WTC11 (cell line): ENCODE results near the gene ABR.

Source experiments
- ESRRA ChIP-seq: sonication (generic); formaldehyde crosslinking; IDR thresholded peaks from 2 replicates; pipeline ENCODE4 v1.8.1; 2022; ENCODE audit warnings: mild to moderate bottlenecking, missing genetic modification reagents, borderline replicate concordance
- NR2C2 ChIP-seq: sonication (generic); formaldehyde crosslinking; IDR thresholded peaks from 2 replicates; pipeline ENCODE4 v1.8.0; 2022; ENCODE audit warnings: mild to moderate bottlenecking, missing genetic modification reagents
- SP1 ChIP-seq: sonication (generic); formaldehyde crosslinking; conservative IDR thresholded peaks from 2 replicates; pipeline ENCODE4 v1.8.1; 2022; ENCODE audit warnings: missing genetic modification reagents
- TEAD1 ChIP-seq: sonication (generic); formaldehyde crosslinking; IDR thresholded peaks from 2 replicates; pipeline ENCODE4 v1.8.0; 2022; ENCODE audit warnings: mild to moderate bottlenecking, missing genetic modification reagents
- TF ChIP-seq, protein P1 (sequence below): fragments of 200-600 bp; IDR thresholded peaks from 2 replicates; pipeline ENCODE4 v1.8.0; 2022; ENCODE audit warnings: antibody characterized with exemption
- TF ChIP-seq, protein P2 (sequence below): sonication (generic); formaldehyde crosslinking; IDR thresholded peaks from 2 replicates; pipeline ENCODE4 v1.8.0; 2022; ENCODE audit warnings: mild to moderate bottlenecking, missing genetic modification reagents
- TF ChIP-seq, protein P3 (sequence below): sonication (generic); formaldehyde crosslinking; IDR thresholded peaks from 2 replicates; pipeline ENCODE4 v1.8.0; 2022; ENCODE audit warnings: mild to moderate bottlenecking, missing genetic modification reagents

DNA sequence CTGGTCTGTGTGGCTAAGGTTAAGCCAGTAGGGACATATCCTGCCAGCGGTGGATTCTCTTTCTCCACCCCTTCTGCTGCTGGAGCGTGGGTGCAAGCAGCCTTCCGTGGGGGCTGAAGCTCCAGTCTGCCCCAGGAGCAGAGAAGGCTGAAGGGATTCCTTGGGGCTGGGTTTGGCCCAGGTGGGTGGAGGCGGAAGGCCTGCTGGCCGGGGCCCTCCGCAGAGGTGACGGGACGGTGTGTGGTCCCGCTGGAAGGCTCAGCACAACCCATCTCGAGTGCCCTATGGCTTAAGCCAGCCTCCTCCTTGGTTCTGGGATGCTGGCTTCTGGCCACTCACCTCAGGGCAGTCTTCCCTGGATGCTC, 169.7 kb downstream of the ABR start:
- TF ChIP-seq, protein P1, sequence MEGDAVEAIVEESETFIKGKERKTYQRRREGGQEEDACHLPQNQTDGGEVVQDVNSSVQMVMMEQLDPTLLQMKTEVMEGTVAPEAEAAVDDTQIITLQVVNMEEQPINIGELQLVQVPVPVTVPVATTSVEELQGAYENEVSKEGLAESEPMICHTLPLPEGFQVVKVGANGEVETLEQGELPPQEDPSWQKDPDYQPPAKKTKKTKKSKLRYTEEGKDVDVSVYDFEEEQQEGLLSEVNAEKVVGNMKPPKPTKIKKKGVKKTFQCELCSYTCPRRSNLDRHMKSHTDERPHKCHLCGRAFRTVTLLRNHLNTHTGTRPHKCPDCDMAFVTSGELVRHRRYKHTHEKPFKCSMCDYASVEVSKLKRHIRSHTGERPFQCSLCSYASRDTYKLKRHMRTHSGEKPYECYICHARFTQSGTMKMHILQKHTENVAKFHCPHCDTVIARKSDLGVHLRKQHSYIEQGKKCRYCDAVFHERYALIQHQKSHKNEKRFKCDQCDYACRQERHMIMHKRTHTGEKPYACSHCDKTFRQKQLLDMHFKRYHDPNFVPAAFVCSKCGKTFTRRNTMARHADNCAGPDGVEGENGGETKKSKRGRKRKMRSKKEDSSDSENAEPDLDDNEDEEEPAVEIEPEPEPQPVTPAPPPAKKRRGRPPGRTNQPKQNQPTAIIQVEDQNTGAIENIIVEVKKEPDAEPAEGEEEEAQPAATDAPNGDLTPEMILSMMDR: no peak
- TF ChIP-seq ESRRA (no peak), NR2C2 (CRISPR knock-in tag) (no peak), SP1 (CRISPR knock-in tag) (no peak), TEAD1 (CRISPR knock-in tag) (no peak)
- TF ChIP-seq, protein P2, sequence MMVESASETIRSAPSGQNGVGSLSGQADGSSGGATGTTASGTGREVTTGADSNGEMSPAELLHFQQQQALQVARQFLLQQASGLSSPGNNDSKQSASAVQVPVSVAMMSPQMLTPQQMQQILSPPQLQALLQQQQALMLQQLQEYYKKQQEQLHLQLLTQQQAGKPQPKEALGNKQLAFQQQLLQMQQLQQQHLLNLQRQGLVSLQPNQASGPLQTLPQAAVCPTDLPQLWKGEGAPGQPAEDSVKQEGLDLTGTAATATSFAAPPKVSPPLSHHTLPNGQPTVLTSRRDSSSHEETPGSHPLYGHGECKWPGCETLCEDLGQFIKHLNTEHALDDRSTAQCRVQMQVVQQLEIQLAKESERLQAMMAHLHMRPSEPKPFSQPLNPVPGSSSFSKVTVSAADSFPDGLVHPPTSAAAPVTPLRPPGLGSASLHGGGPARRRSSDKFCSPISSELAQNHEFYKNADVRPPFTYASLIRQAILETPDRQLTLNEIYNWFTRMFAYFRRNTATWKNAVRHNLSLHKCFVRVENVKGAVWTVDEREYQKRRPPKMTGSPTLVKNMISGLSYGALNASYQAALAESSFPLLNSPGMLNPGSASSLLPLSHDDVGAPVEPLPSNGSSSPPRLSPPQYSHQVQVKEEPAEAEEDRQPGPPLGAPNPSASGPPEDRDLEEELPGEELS: no peak
- TF ChIP-seq, protein P3, sequence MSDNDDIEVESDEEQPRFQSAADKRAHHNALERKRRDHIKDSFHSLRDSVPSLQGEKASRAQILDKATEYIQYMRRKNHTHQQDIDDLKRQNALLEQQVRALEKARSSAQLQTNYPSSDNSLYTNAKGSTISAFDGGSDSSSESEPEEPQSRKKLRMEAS (CRISPR knock-in tag): no peak
